Skeletal muscle tissue (tissue), 4 donors: ENCODE results near the gene INSYN2B. TPM values are rescaled to one million over a fixed set of nuclear protein-coding genes. Genes with fewer than 3 reads are reported as not detected.

Experiments
- H3K27ac ChIP-seq: one replicate; pipeline ENCODE4 v1.7.0; 2013; ENCODE audit warnings: mild to moderate bottlenecking, low read depth, low read length, inconsistent platforms
- H3K27me3 ChIP-seq, 3 donors: one replicate each; pipeline ENCODE4 v1.7.0; 2013; ENCODE audit warnings: low read length in 3 of 3; ENCODE audit not compliant: control insufficient read depth in 3 of 3, insufficient read depth in 3 of 3
- H3K36me3 ChIP-seq, 3 donors: one replicate each; pipeline ENCODE4 v1.7.0; 2013; ENCODE audit warnings: low read length in 3 of 3; ENCODE audit not compliant: control insufficient read depth in 3 of 3, insufficient read depth in 3 of 3
- H3K4me1 ChIP-seq, 3 donors: one replicate each; pipeline ENCODE4 v1.7.0; 2013; ENCODE audit warnings: low read length in 3 of 3, mild to moderate bottlenecking in 3 of 3; ENCODE audit not compliant: control insufficient read depth in 3 of 3, insufficient read depth in 3 of 3
- H3K4me3 ChIP-seq, 3 donors: one replicate each; pipeline ENCODE4 v1.7.0; 2013; ENCODE audit warnings: low read length in 3 of 3
- H3K9ac ChIP-seq, 3 donors: one replicate each; pipeline ENCODE4 v1.7.0; 2013; ENCODE audit warnings: low read length in 3 of 3, mild to moderate bottlenecking in 3 of 3, moderate library complexity in 2 of 3, low read depth in 1 of 3
- H3K9me3 ChIP-seq, 3 donors: one replicate each; pipeline ENCODE4 v1.7.0; 2013; ENCODE audit warnings: low read length in 3 of 3; ENCODE audit not compliant: control insufficient read depth in 3 of 3
- total RNA-seq: library from RNA; depleted of rRNA; stranded (reverse); fragments of >200 nt; gene quantifications from one replicate; pipeline ENCODE4 v1.2.3, GENCODE V29; 2014
- donor health status: Osteomylitis.

INSYN2B gene
- total RNA-seq, 1 donor from 2014 or later, result not detected

GRCh38 chr5:169978714-169979113 lies 1.6 kb downstream of the INSYN2B start:
- Histone ChIP-seq H3K4me1 (no peaks in the 10 kb centered on the region), H3K27ac (no peak overlapping the region), H3K4me3 (no peak overlapping the region), H3K9me3 (no peaks in the 10 kb centered on the region), H3K9ac (no peak overlapping the region), H3K27me3 (peaks cover 0 to 33% (median 0%) of the 10 kb centered on the region in 3 donors), H3K36me3 (no peaks in the 10 kb centered on the region)

GRCh38 chr5:169974121-169974770 lies 6.0 kb downstream of the INSYN2B start:
- H3K27me3 ChIP-seq, result peaks cover 0 to 24% (median 0%) of the 10 kb centered on the region in 3 donors
- no peak overlapping the region for H3K9ac ChIP-seq
- no peaks in the 10 kb centered on the region for H3K36me3 ChIP-seq
- no peak overlapping the region for H3K4me3 ChIP-seq
- no peaks in the 10 kb centered on the region for H3K4me1 ChIP-seq
- H3K27ac ChIP-seq, result no peak overlapping the region
- H3K9me3 ChIP-seq, result no peaks in the 10 kb centered on the region

GRCh38 chr5:169973056-169973455 lies 7.2 kb downstream of the INSYN2B start:
- no peaks in the 10 kb centered on the region for H3K4me1 ChIP-seq
- H3K36me3 ChIP-seq, result no peaks in the 10 kb centered on the region
- no peak overlapping the region for H3K27ac ChIP-seq
- H3K9ac ChIP-seq, result no peak overlapping the region
- H3K4me3 ChIP-seq, result no peak overlapping the region
- H3K27me3 ChIP-seq, result peaks cover 0 to 14% (median 0%) of the 10 kb centered on the region in 3 donors
- H3K9me3 ChIP-seq, result no peaks in the 10 kb centered on the region

- no peaks in the 10 kb centered on the region for H3K36me3 ChIP-seq
- H3K27me3 ChIP-seq, result peaks cover 0 to 3% (median 0%) of the 10 kb centered on the region in 3 donors
- H3K4me1 ChIP-seq, result no peaks in the 10 kb centered on the region
- no peaks in the 10 kb centered on the region for H3K9me3 ChIP-seq
- no peak overlapping the region for H3K4me3 ChIP-seq
- H3K9ac ChIP-seq, result no peak overlapping the region
- H3K27ac ChIP-seq, result no peak overlapping the region
Measured at GRCh38 chr5:169971780-169972179, 8.5 kb downstream of the INSYN2B start.

GRCh38 chr5:169970911-169971765 lies 9.2 kb downstream of the INSYN2B start:
- Histone ChIP-seq H3K9ac (no peak overlapping the region), H3K36me3 (no peaks in the 10 kb centered on the region), H3K27me3 (peaks cover 0 to 3% (median 0%) of the 10 kb centered on the region in 3 donors), H3K4me3 (no peak overlapping the region), H3K27ac (no peak overlapping the region), H3K9me3 (no peaks in the 10 kb centered on the region), H3K4me1 (no peaks in the 10 kb centered on the region)

GRCh38 chr5:169970339-169970738 lies 10.0 kb downstream of the INSYN2B start:
- Histone ChIP-seq H3K27me3 (peaks cover 0 to 3% (median 0%) of the 10 kb centered on the region in 3 donors), H3K27ac (no peak overlapping the region), H3K9me3 (no peaks in the 10 kb centered on the region), H3K4me1 (no peaks in the 10 kb centered on the region), H3K36me3 (no peaks in the 10 kb centered on the region), H3K4me3 (no peak overlapping the region), H3K9ac (no peak overlapping the region)

GRCh38 chr5:169964246-169964645 lies 16.0 kb downstream of the INSYN2B start:
- no peaks in the 10 kb centered on the region for H3K4me1 ChIP-seq
- H3K4me3 ChIP-seq, result no peak overlapping the region
- no peaks in the 10 kb centered on the region for H3K36me3 ChIP-seq
- H3K9me3 ChIP-seq, result no peaks in the 10 kb centered on the region
- no peak overlapping the region for H3K9ac ChIP-seq
- H3K27ac ChIP-seq, result no peak overlapping the region
- H3K27me3 ChIP-seq, result peaks cover 0 to 3% (median 0%) of the 10 kb centered on the region in 3 donors

- H3K27me3 ChIP-seq, result peaks cover 0 to 3% (median 0%) of the 10 kb centered on the region in 3 donors
- no peak overlapping the region for H3K4me3 ChIP-seq
- no peak overlapping the region for H3K9ac ChIP-seq
- no peaks in the 10 kb centered on the region for H3K9me3 ChIP-seq
- no peaks in the 10 kb centered on the region for H3K36me3 ChIP-seq
- no peaks in the 10 kb centered on the region for H3K4me1 ChIP-seq
- no peak overlapping the region for H3K27ac ChIP-seq
Measured at GRCh38 chr5:169960659-169961058, 19.6 kb downstream of the INSYN2B start.

GRCh38 chr5:169958278-169958677 lies 22.0 kb downstream of the INSYN2B start:
- no peak overlapping the region for H3K9ac ChIP-seq
- H3K27me3 ChIP-seq, result peaks cover 0 to 7% (median 0%) of the 10 kb centered on the region in 3 donors
- no peak overlapping the region for H3K4me3 ChIP-seq
- H3K4me1 ChIP-seq, result no peaks in the 10 kb centered on the region
- no peak overlapping the region for H3K27ac ChIP-seq
- no peaks in the 10 kb centered on the region for H3K36me3 ChIP-seq
- no peaks in the 10 kb centered on the region for H3K9me3 ChIP-seq

- Histone ChIP-seq H3K27me3 (peaks cover 0 to 7% (median 0%) of the 10 kb centered on the region in 3 donors), H3K36me3 (no peaks in the 10 kb centered on the region), H3K9me3 (no peaks in the 10 kb centered on the region), H3K9ac (no peak overlapping the region), H3K27ac (no peak overlapping the region), H3K4me1 (no peaks in the 10 kb centered on the region), H3K4me3 (no peak overlapping the region)
Measured at GRCh38 chr5:169956756-169957155, 23.5 kb downstream of the INSYN2B start.
